HEK293T (cell line): ENCODE measurements around the gene SLC35E4.

ENCODE experiments used
- BHLHE40 ChIP-seq: fragments of 450-650 bp; IDR thresholded peaks from 2 replicates; pipeline ENCODE4 v1.6.1; 2016; ENCODE audit warnings: mild to moderate bottlenecking, moderate library complexity, borderline replicate concordance
- CTBP1 ChIP-seq: fragments of 450-650 bp; IDR thresholded peaks from 2 replicates; pipeline ENCODE4 v1.6.1; 2016; ENCODE audit warnings: borderline replicate concordance
- ELF4 ChIP-seq: fragments of 450-650 bp; IDR thresholded peaks from 2 replicates; pipeline ENCODE4 v1.6.1; 2017; ENCODE audit warnings: antibody characterized with exemption
- FOXA1 ChIP-seq: fragments of 450-650 bp; IDR thresholded peaks from 2 replicates; pipeline ENCODE4 v1.6.1; 2016; ENCODE audit warnings: mild to moderate bottlenecking
- FOXK2 ChIP-seq: fragments of 450-650 bp; IDR thresholded peaks from 2 replicates; pipeline ENCODE4 v1.6.1; 2016; ENCODE audit warnings: mild to moderate bottlenecking
- FOXM1 ChIP-seq: fragments of 450-650 bp; IDR thresholded peaks from 2 replicates; pipeline ENCODE4 v1.6.1; 2017; ENCODE audit warnings: mild to moderate bottlenecking, borderline replicate concordance
- SP1 ChIP-seq: fragments of 450-650 bp; IDR thresholded peaks from 2 replicates; pipeline ENCODE4 v1.6.1; 2017
- SUZ12 ChIP-seq: fragments of 450-650 bp; IDR thresholded peaks from 2 replicates; pipeline ENCODE4 v1.6.1; 2016; ENCODE audit warnings: mild to moderate bottlenecking
- TARDBP ChIP-seq: fragments of 450-650 bp; IDR thresholded peaks from 2 replicates; pipeline ENCODE4 v1.6.1; 2016
- ZNF384 ChIP-seq: fragments of 450-650 bp; IDR thresholded peaks from 2 replicates; pipeline ENCODE4 v1.6.1; 2016

- TF ChIP-seq FOXM1 (no peak), ZNF384 (no peak), SP1 (no peak), FOXA1 (no peak), ELF4 (no peak), FOXK2 (no peak), CTBP1 (no peak), TARDBP (no peak), SUZ12 (no peak), BHLHE40 (no peak)
These were observed 32.2 kb downstream of the SLC35E4 start, which contains the start of gene DUSP18 for GRCh38 chr22:30667494-30668385.
